ENCODE measurements around the gene GSC. TPM values are rescaled to one million over a fixed set of nuclear protein-coding genes. Genes with fewer than 3 reads are reported as not detected.

The GSC gene
- total and polyA plus RNA-seq, 2 donors (not counting 3 experiments of a cell fraction or from before 2014, with no cell fraction given): not detected

DNA sequence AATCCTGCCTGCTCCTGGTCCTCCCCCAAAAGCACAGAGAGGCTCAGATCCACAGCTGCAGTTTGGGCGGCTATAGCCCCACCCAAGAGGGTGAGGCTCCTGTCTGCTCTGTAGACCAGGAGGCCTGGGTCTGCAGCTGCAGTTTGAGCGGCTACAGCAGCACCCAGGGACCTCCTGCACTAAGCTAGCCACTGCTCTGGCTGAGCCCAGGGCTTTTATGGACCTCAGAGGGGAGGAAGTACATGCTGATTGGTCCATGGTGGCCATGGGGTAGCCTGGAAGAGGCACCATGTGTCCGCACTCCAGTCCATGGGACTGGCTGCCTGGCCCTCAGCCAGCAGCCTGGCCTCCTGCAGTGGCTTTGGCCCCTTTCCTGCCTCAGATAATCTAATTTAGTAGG is 49.6 kb upstream of the GSC start:
- no peaks in the 10 kb centered on the region for H3K79me2 ChIP-seq (ENCODE audit: control insufficient read depth, insufficient read depth, low read length)
- CTCF ChIA-PET: no interaction called here
- FAIRE-seq (no peak), DNase-seq (ENCODE audit: low read depth, low spot score) (no peak)
- dilution Hi-C loops (cut with MboI; ENCODE audit: extremely low pct_ligation_motif_present, low sequenced_read_pairs): no loop called here
- no peaks in the 10 kb centered on the region for H3K36me3 ChIP-seq (ENCODE audit: control insufficient read depth in 2 of 2, extremely low read depth in 1 of 2, insufficient read depth in 2 of 2, low read length in 2 of 2)
- H3K9me1 ChIP-seq (replicated peaks; ENCODE audit: control insufficient read depth, extremely low read depth, insufficient read depth, low read length): no peaks in the 10 kb centered on the region
- BruUV-seq (replicated peaks): no TSS peak
- POLR2A ChIA-PET: no interaction called here
- TF ChIP-seq EZH2 (IDR thresholded peaks at IDR 0.05; ENCODE audit: borderline replicate concordance, low read depth, low read length, severe bottlenecking): no peak
- TF ChIP-seq FOS (IDR thresholded peaks at IDR 0.05; ENCODE audit: borderline replicate concordance, insufficient read depth, low read length): no peak
- no peak for TF ChIP-seq POLR2AphosphoS5 (IDR thresholded peaks at IDR 0.05; ENCODE audit: insufficient read depth, low read depth, low read length)
- TF ChIP-seq POLR2A (IDR thresholded peaks at IDR 0.05; ENCODE audit: low read depth, low read length): no peak
- TF ChIP-seq, protein P1, sequence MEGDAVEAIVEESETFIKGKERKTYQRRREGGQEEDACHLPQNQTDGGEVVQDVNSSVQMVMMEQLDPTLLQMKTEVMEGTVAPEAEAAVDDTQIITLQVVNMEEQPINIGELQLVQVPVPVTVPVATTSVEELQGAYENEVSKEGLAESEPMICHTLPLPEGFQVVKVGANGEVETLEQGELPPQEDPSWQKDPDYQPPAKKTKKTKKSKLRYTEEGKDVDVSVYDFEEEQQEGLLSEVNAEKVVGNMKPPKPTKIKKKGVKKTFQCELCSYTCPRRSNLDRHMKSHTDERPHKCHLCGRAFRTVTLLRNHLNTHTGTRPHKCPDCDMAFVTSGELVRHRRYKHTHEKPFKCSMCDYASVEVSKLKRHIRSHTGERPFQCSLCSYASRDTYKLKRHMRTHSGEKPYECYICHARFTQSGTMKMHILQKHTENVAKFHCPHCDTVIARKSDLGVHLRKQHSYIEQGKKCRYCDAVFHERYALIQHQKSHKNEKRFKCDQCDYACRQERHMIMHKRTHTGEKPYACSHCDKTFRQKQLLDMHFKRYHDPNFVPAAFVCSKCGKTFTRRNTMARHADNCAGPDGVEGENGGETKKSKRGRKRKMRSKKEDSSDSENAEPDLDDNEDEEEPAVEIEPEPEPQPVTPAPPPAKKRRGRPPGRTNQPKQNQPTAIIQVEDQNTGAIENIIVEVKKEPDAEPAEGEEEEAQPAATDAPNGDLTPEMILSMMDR (IDR thresholded peaks at IDR 0.05; ENCODE audit: extremely low read depth in 1 of 2, insufficient read depth in 1 of 2, low read depth in 1 of 2, low read length in 2 of 2): no peak
- TF ChIP-seq, protein P2, sequence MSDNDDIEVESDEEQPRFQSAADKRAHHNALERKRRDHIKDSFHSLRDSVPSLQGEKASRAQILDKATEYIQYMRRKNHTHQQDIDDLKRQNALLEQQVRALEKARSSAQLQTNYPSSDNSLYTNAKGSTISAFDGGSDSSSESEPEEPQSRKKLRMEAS (IDR thresholded peaks at IDR 0.05; ENCODE audit: insufficient read depth, insufficient read length): no peak
- no peak for TF ChIP-seq GATA2 (IDR thresholded peaks at IDR 0.05; ENCODE audit: insufficient read depth, insufficient read length, low read depth, low read length)
- TF ChIP-seq JUN (IDR thresholded peaks at IDR 0.05; ENCODE audit: borderline replicate concordance, insufficient read depth, insufficient read length, low read depth): no peak
- TF ChIP-seq MYC (IDR thresholded peaks at IDR 0.05; ENCODE audit: low read depth, low read length): no peak
- intact Hi-C loops (cut with micrococcal nuclease): no loop called here
- no peak overlapping the region for H3K4me2 ChIP-seq (ENCODE audit: insufficient read depth, low read length)
- H3K27ac ChIP-seq (ENCODE audit: insufficient read depth, low read depth, low read length): no peak overlapping the region
- H3K9me3 ChIP-seq (replicated peaks; ENCODE audit: control insufficient read depth, insufficient read depth, low read length): no peaks in the 10 kb centered on the region
- no peak overlapping the region for H2AFZ ChIP-seq (ENCODE audit: low read depth, low read length)
- no peak overlapping the region for H3K4me3 ChIP-seq (replicated peaks in 1 of 3; ENCODE audit: insufficient read depth in 1 of 3, low read depth in 1 of 3, low read length in 3 of 3)
- no peak overlapping the region for H3K9ac ChIP-seq (replicated peaks; ENCODE audit: extremely low read depth, insufficient read depth, low read length)
- no peaks in the 10 kb centered on the region for H4K20me1 ChIP-seq (replicated peaks; ENCODE audit: control insufficient read depth, extremely low read depth, insufficient read depth, low read length)
- H3K4me1 ChIP-seq (ENCODE audit: control insufficient read depth, extremely low read depth, insufficient read depth, low read length): no peaks in the 10 kb centered on the region
- no peaks in the 10 kb centered on the region for H3K27me3 ChIP-seq (ENCODE audit: control insufficient read depth in 2 of 2, insufficient read depth in 2 of 2, low read length in 2 of 2)

Data from endothelial cell of umbilical vein (primary cell).